Nephron progenitor cell (in vitro differentiated cells): Measurements from ENCODE around the gene GJA4.
A peak's percentile ranks its signal among the peaks of the same experiment; 100 is the strongest.

Experiments used
- DNase-seq: peaks from one replicate; pipeline ENCODE4 v3.0.0; 2021
- H3K27ac Mint-ChIP-seq: 2 replicates; pipeline ENCODE4 v1.8.0; 2021; ENCODE audit warnings: mild to moderate bottlenecking, moderate library complexity, mixed read lengths
- H3K27me3 Mint-ChIP-seq: 2 replicates; pipeline ENCODE4 v1.8.0; 2021; ENCODE audit warnings: mild to moderate bottlenecking, low read depth, mixed read lengths; ENCODE audit not compliant: poor library complexity
- H3K36me3 Mint-ChIP-seq: 2 replicates; pipeline ENCODE4 v1.8.0; 2021; ENCODE audit warnings: low read depth, mixed read lengths
- H3K4me1 Mint-ChIP-seq: 2 replicates; pipeline ENCODE4 v1.8.0; 2021; ENCODE audit warnings: mixed read lengths
- H3K4me3 Mint-ChIP-seq: 2 replicates; pipeline ENCODE4 v1.8.0; 2021; ENCODE audit warnings: mild to moderate bottlenecking, moderate library complexity, mixed read lengths
- H3K9me3 Mint-ChIP-seq: 2 replicates; pipeline ENCODE4 v1.8.0; 2021; ENCODE audit warnings: mild to moderate bottlenecking, moderate library complexity, mixed read lengths
- CTCF ChIP-seq: fragments of 200-600 bp; sonication (generic); IDR thresholded peaks from 2 replicates; pipeline ENCODE4 v1.5.0; 2021; ENCODE audit warnings: antibody characterized with exemption

GJA4 gene

GRCh38 chr1:34839526-34840305 is 46.9 kb downstream of the GJA4 start:
- peaks cover 6% of the 10 kb centered on the region for H3K27me3 Mint-ChIP-seq
- no peak for TF ChIP-seq CTCF
- no peak for DNase-seq
- peak overlapping the region; percentile 60 for H3K27ac Mint-ChIP-seq
- peaks cover 29% of the 10 kb centered on the region for H3K4me1 Mint-ChIP-seq
- no peak overlapping the region for H3K4me3 Mint-ChIP-seq
- H3K9me3 Mint-ChIP-seq, result no peaks in the 10 kb centered on the region
- no peaks in the 10 kb centered on the region for H3K36me3 Mint-ChIP-seq

GRCh38 chr1:34840426-34840825 is 47.6 kb downstream of the GJA4 start:
- H3K27ac Mint-ChIP-seq, result no peak overlapping the region
- peaks cover 6% of the 10 kb centered on the region for H3K27me3 Mint-ChIP-seq
- H3K9me3 Mint-ChIP-seq, result no peaks in the 10 kb centered on the region
- no peak overlapping the region for H3K4me3 Mint-ChIP-seq
- no peak for DNase-seq
- no peak for TF ChIP-seq CTCF
- peaks cover 32% of the 10 kb centered on the region for H3K4me1 Mint-ChIP-seq
- no peaks in the 10 kb centered on the region for H3K36me3 Mint-ChIP-seq

GRCh38 chr1:34842073-34842472 is 49.3 kb downstream of the GJA4 start:
- peaks cover 36% of the 10 kb centered on the region for H3K4me1 Mint-ChIP-seq
- H3K27ac Mint-ChIP-seq, result no peak overlapping the region
- H3K4me3 Mint-ChIP-seq, result no peak overlapping the region
- peaks cover 6% of the 10 kb centered on the region for H3K27me3 Mint-ChIP-seq
- H3K36me3 Mint-ChIP-seq, result no peaks in the 10 kb centered on the region
- TF ChIP-seq CTCF, result no peak
- H3K9me3 Mint-ChIP-seq, result no peaks in the 10 kb centered on the region
- no peak for DNase-seq

GRCh38 chr1:34842952-34843371 is 50.2 kb downstream of the GJA4 start:
- peaks cover 41% of the 10 kb centered on the region for H3K4me1 Mint-ChIP-seq
- no peak overlapping the region for H3K4me3 Mint-ChIP-seq
- no peak for DNase-seq
- no peaks in the 10 kb centered on the region for H3K9me3 Mint-ChIP-seq
- no peaks in the 10 kb centered on the region for H3K36me3 Mint-ChIP-seq
- no peak for TF ChIP-seq CTCF
- peaks cover 6% of the 10 kb centered on the region for H3K27me3 Mint-ChIP-seq
- H3K27ac Mint-ChIP-seq, result peak overlapping the region; percentile 7

- Mint-ChIP-seq H3K27me3 (peaks cover 8% of the 10 kb centered on the region), H3K36me3 (peaks cover 4% of the 10 kb centered on the region), H3K27ac (peak overlapping the region; percentile 7), H3K9me3 (no peaks in the 10 kb centered on the region), H3K4me1 (peaks cover 41% of the 10 kb centered on the region), H3K4me3 (no peak overlapping the region)
- TF ChIP-seq CTCF, result no peak
- DNase-seq, result no peak
Measured at GRCh38 chr1:34843392-34844251, 50.8 kb downstream of the GJA4 start.
